GM21737 (cell line): ENCODE measurements around the gene PCDHGC3.

Source experiments
- ATAC-seq: cut with Tn5 transposase; IDR thresholded peaks from one replicate; pipeline ENCODE4 v1.9.1; 2021; ENCODE audit warnings: mild to moderate bottlenecking, moderate library complexity; ENCODE audit not compliant: unreplicated experiment

The PCDHGC3 gene

GRCh38 chr5:141506381-141507155, 30.8 kb downstream of the PCDHGC3 start:
- ATAC-seq: no peak

DNA sequence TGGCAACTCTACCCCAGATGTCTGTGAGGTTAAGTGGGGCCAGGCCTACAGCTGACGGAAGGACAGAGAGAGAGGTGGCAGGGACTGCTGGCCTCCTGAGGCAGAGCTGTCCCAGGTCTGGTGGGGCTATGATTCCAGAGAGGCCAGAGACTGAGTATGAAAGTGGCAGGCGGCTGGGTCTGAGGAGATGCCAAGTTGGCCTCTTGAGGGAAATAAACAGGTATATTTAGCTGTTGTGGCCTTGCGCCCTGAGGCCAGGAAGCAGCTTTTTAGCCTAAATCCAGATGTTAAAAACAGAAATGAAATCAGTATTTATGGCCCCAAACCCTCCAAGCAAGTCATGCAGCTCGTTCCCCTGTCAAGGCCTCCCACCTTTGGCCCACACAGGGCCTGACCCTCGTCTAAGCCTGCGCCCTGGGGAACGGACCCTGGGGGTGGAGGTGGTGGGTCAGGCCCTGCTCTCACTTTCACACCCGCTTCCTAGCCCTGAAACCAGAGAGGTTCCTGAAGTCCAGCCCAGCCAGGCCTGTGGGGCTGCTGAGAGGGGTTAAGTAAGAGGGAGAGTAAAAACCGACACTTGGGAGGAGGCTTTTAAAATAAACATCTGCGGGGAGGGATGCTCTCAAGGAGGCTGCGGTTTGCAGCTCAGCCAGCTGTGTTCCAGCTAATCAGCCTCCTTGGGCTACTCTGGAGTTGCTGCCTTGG, 31.8 kb downstream of the PCDHGC3 start:
- ATAC-seq: peak; percentile 38

DNA sequence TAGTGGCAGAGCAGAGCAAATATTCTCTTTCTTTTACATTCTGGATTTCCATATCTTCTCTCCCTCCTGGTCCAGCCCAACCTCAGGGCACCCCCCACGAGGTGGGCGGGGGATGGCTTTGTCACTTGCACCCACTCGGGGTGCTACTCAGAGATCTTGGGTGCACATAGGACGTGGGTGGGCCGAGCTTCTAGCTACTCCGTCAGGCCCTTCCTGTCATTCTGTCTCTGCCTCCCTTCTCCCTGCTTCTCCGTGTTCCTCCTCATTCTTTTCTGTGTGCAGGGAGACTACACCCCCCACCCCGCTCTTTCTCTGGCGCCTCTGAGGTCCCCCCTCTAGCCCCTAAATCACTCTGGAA, 32.7 kb downstream of the PCDHGC3 start:
- no peak for ATAC-seq

DNA sequence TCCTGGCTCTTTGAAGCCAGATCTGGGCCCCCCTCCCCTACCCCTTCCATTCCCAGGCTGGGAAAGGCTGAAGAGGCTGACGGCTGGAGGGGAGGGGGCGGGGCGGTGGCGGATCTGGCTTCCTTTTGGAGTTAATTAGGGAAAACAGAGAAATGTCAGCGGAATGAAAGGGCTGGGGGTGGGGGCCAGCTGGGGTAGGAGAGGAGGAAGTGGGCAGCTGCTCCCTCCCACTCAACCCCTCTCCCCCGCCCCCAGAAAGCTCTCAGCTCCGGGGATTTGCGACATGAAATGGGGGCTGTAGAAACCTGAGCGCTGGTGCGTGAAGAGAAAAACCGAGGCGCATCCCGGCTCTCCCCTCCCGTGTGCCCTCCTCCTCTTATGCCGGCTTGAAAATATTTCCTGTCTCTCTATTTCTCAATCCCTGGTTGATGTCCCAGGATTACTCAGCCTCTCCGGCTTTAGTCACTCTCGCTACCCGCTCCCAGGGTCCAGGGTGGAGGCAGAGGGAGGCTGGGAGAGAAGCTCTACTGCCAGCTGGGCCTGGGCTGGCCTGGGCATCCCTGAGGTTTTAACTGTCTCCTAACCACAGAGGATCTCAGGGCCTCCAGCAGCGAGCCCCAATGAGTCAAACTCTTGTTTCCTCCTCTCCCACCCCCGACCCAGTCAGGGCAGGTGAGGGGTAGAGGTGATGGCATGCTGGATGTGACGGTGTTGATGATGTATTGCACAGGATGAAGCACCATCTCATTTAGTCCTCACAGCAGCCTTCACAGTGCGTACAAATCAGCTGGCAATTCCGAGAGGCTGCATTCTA, 33.2 kb downstream of the PCDHGC3 start:
- ATAC-seq: no peak

- ATAC-seq: no peak
Observed at GRCh38 chr5:141510160-141510559, 34.4 kb downstream of the PCDHGC3 start.

GRCh38 chr5:141510850-141511601, 35.3 kb downstream of the PCDHGC3 start:
- ATAC-seq: no peak

DNA sequence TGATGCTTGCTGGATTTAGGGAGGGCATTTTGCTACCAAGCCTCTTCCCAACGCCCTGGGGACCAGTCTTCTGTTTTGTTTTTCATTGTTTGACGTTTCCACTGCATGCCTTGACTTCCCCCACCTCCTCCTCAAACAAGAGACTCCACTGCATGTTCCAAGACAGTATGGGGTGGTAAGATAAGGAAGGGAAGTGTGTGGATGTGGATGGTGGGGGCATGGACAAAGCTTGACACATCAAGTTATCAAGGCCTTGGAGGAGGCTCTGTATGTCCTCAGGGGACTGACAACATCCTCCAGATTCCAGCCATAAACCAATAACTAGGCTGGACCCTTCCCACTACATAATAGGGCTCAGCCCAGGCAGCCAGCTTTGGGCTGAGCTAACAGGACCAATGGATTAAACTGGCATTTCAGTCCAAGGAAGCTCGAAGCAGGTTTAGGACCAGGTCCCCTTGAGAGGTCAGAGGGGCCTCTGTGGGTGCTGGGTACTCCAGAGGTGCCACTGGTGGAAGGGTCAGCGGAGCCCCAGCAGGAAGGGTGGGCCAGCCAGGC, 36.1 kb downstream of the PCDHGC3 start:
- ATAC-seq: no peak

DNA sequence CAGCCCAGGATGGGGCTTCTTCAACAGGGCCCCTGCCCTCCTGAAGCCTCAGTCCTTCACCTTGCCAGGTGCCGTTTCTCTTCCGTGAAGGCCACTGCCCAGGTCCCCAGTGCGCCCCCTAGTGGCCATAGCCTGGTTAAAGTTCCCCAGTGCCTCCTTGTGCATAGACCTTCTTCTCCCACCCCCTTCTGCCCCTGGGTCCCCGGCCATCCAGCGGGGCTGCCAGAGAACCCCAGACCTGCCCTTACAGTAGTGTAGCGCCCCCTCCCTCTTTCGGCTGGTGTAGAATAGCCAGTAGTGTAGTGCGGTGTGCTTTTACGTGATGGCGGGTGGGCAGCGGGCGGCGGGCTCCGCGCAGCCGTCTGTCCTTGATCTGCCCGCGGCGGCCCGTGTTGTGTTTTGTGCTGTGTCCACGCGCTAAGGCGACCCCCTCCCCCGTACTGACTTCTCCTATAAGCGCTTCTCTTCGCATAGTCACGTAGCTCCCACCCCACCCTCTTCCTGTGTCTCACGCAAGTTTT, 36.7 kb downstream of the PCDHGC3 start:
- no peak for ATAC-seq

- ATAC-seq: no peak
Observed at GRCh38 chr5:141512911-141513626, 37.3 kb downstream of the PCDHGC3 start.

DNA sequence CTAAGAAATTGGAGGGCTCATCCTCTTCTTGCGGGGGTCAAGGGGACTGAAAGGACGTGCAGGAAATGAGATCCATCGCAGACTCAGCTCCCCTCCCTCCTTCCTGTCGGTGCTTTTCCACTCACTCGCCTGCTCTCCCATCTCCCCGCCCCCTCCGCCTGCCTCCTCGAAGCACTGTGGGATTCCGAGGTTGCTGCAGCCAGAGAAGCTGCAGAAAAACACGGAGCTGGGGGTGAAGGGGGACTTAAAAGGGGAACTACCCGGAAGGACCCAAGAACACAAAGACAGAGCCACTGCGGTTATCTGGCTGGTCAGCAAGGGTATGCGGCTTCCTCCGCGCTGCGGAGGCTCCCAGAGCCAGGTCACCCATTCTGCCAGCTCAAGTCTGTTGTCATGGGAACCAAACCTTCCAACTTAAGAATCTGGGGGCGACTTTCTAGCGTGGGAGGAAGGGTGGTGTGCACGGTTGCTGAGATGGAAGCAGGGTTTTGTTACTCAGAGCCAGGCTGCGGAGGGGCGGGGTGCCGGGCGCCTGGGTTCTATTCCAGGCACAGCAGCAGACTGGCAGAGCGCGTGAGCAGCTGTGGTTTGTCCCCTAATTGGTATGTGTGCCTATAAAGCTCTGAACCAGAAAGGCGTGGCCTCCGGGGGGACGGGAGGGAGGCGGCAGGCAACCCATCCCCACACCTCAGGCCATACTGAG, 38.0 kb downstream of the PCDHGC3 start:
- ATAC-seq: peak; percentile 32

DNA sequence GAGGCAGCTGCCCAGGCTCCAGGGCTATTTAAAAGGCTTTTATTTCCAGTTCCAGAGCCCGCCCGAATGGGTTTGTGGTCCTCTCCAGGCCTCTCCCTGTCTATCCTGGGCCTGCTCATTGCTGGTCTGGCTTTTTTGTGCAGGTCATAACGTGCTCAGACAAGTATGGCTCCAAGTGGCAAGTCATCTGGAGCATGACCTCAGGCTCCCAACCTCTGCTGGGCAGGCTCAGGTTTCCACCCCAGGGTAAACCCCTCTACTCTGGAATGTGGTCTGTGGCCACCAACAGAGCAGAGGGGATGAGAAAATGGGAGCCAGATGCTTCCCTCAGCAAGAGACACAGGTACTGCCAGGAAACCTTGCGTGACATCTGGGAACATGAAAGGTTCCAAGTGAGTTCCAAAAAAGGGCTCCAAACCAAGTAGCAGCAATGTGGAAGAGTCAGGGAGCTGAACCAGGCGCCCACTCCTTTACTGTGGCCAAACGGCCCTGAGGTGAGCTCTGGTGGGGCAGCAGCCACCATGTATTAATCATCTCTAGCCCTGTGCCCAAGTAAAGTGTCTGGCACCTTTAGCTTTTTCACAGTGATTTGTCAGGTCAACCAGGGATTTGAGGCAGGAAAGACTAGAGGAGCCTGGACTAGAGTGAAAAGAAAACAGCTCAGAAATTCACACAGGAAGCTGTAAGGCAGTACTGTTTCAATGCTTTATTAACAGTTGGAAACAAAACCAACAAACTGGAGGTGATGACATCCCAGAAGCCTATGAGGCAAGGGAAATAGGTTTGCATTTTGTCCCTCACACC, 38.8 kb downstream of the PCDHGC3 start:
- ATAC-seq: peak; percentile 5

- no peak for ATAC-seq
Observed at GRCh38 chr5:141515141-141515540, 39.4 kb downstream of the PCDHGC3 start.

DNA sequence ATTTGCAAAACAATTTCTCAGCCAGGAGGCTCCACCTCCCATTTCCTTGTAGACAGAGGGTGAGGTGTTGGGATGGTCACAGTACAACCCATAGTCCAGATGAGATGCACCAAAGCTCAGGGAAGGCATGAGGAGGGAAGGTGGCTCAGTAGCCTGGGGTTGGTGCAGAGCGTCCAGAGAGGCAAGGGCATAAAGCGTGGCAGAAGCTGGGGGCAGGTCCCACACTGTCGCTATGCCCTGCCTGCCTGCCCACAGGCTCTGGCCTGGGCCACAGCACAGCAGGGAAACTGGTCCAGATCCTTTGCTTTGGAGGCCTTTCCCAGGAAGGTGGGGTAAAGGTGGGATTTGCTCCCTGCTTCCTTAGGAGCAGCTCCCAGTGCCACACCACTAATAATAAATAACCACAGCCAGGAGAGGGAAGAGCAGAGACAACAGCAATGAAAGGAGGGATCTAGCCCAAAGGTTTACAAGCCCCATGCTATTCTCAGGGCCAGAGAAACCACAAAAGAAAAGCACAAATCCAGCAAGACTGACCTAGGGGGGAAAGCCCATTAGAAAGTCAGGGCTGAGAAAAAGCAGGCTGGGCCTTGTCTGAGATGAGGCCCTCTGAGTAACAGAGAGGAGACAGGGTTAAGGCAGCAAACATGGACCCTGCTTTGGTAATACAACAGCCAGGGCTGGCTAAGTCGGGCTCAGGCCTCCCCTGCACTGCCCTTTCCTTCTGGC, 40.3 kb downstream of the PCDHGC3 start:
- no peak for ATAC-seq

- ATAC-seq: no peak
Observed at GRCh38 chr5:141516672-141517025, 40.9 kb downstream of the PCDHGC3 start.

GRCh38 chr5:141517312-141517711, 41.5 kb downstream of the PCDHGC3 start:
- no peak for ATAC-seq

GRCh38 chr5:141517880-141518617, 42.3 kb downstream of the PCDHGC3 start:
- no peak for ATAC-seq

GRCh38 chr5:141518618-141519015, 42.9 kb downstream of the PCDHGC3 start:
- ATAC-seq: no peak
